Lower leg skin (tissue), 3 donors: ENCODE results near the gene SLC39A11.

Experiments
- POLR2A ChIP-seq, 2 donors: fragments of 450-650 bp; IDR thresholded peaks; one replicate each; pipeline ENCODE4 v1.6.1; 2016 to 2017; ENCODE audit warnings: antibody characterized with exemption in 2 of 2, mild to moderate bottlenecking in 1 of 2, moderate library complexity in 1 of 2
- TF ChIP-seq, protein P1 (sequence below), 3 donors: fragments of 450-650 bp; IDR thresholded peaks; one replicate each; pipeline ENCODE4 v1.5.1; 2016; ENCODE audit warnings: antibody characterized with exemption in 3 of 3, mild to moderate bottlenecking in 3 of 3, moderate library complexity in 2 of 3

DNA sequence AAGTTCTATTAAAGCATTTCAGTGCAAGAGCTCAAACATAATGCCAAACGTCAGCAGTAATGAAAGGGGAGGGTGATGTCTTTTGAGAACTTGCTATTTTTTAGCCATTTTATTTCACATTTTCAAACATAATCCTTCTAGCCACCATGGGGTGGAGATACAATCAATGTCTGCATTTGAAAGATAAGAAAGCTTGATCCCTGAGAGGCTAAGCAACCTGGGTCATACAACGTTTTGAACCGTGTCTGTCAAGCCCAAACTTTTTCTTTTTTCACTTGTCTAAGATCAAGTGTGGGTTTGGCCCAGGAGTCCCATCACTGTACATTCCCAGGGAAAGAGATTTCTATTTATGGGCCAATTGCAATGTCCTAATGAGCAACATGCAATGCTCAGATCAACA is 331.1 kb downstream of the SLC39A11 start:
- TF ChIP-seq, protein P1, sequence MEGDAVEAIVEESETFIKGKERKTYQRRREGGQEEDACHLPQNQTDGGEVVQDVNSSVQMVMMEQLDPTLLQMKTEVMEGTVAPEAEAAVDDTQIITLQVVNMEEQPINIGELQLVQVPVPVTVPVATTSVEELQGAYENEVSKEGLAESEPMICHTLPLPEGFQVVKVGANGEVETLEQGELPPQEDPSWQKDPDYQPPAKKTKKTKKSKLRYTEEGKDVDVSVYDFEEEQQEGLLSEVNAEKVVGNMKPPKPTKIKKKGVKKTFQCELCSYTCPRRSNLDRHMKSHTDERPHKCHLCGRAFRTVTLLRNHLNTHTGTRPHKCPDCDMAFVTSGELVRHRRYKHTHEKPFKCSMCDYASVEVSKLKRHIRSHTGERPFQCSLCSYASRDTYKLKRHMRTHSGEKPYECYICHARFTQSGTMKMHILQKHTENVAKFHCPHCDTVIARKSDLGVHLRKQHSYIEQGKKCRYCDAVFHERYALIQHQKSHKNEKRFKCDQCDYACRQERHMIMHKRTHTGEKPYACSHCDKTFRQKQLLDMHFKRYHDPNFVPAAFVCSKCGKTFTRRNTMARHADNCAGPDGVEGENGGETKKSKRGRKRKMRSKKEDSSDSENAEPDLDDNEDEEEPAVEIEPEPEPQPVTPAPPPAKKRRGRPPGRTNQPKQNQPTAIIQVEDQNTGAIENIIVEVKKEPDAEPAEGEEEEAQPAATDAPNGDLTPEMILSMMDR (IDR thresholded peaks at IDR 0.05): no peak
- TF ChIP-seq POLR2A (IDR thresholded peaks at IDR 0.05): no peak
